ENCODE results near the gene HCFC1.

DNA sequence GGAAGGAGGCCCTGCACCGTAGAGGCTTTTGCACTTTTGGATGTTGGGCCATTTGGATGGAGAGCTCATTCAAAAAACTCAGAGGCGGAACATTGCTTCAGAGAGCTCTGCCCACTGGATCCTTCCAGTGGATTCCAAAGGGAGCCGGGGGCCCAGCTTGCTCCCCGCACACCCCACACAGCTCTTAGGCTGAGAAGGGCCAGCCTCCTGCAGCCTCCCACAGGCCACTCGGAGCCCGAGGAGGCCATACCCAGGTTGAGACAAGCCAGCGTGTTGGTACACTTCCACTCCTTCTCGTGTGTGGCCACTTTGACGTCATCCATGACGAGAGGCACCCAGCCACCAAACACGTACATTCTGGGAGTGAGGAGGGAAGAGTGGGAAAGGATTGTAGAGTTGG, 10.3 kb downstream of the HCFC1 start:
- TF ChIP-seq, protein P1, sequence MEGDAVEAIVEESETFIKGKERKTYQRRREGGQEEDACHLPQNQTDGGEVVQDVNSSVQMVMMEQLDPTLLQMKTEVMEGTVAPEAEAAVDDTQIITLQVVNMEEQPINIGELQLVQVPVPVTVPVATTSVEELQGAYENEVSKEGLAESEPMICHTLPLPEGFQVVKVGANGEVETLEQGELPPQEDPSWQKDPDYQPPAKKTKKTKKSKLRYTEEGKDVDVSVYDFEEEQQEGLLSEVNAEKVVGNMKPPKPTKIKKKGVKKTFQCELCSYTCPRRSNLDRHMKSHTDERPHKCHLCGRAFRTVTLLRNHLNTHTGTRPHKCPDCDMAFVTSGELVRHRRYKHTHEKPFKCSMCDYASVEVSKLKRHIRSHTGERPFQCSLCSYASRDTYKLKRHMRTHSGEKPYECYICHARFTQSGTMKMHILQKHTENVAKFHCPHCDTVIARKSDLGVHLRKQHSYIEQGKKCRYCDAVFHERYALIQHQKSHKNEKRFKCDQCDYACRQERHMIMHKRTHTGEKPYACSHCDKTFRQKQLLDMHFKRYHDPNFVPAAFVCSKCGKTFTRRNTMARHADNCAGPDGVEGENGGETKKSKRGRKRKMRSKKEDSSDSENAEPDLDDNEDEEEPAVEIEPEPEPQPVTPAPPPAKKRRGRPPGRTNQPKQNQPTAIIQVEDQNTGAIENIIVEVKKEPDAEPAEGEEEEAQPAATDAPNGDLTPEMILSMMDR (IDR thresholded peaks at IDR 0.05; ENCODE audit: poor library complexity), result no peak
- no peak for TF ChIP-seq EZH2 (IDR thresholded peaks at IDR 0.05; ENCODE audit: borderline replicate concordance)

All from hepatocyte (in vitro differentiated cells).